ENCODE data around the gene OR13J1.

The OR13J1 gene

GRCh38 chr9:35842020-35842745 is 28.0 kb downstream of the OR13J1 start:
- Histone ChIP-seq H3K4me1 (ENCODE audit: low read length) (peaks cover 42% of the 10 kb centered on the region), H3K27ac (ENCODE audit: low read length) (no peak overlapping the region; the same call in 1 of the 2 replicates), H3K9me3 (ENCODE audit: insufficient read depth, low read length) (no peaks in the 10 kb centered on the region), H3K27me3 (ENCODE audit: low read depth, low read length) (no peaks in the 10 kb centered on the region), H3K4me3 (ENCODE audit: low read length) (peak overlapping the region; percentile 5; the same call in 1 of the 2 replicates), H4K20me1 (ENCODE audit: insufficient read depth, low read length) (no peaks in the 10 kb centered on the region), H3K36me3 (replicated peaks; ENCODE audit: low read depth, low read length) (peaks cover 26% of the 10 kb centered on the region), H2AFZ (ENCODE audit: low read depth, low read length) (no peak overlapping the region), H3K9ac (ENCODE audit: low read length) (peak overlapping the region; percentile 17; the same call in 1 of the 2 replicates), H3K4me2 (ENCODE audit: low read length) (peak overlapping the region; percentile 46), H3K79me2 (ENCODE audit: low read length) (no peaks in the 10 kb centered on the region)
- no peak for TF ChIP-seq CTCF (IDR thresholded peaks at IDR 0.05; ENCODE audit: low read depth, low read length)
- TF ChIP-seq EZH2phosphoT487 (IDR thresholded peaks at IDR 0.05; ENCODE audit: low read depth) = no peak

GRCh38 chr9:35841645-35841900 is 28.6 kb downstream of the OR13J1 start:
- no peak overlapping the region for H3K27ac ChIP-seq (ENCODE audit: low read length)
- no peak overlapping the region for H3K9ac ChIP-seq (ENCODE audit: low read length)
- no peak overlapping the region for H3K4me2 ChIP-seq (ENCODE audit: low read length)
- no peaks in the 10 kb centered on the region for H3K9me3 ChIP-seq (ENCODE audit: insufficient read depth, low read length)
- no peaks in the 10 kb centered on the region for H3K27me3 ChIP-seq (ENCODE audit: low read depth, low read length)
- no peaks in the 10 kb centered on the region for H4K20me1 ChIP-seq (ENCODE audit: insufficient read depth, low read length)
- TF ChIP-seq CTCF (IDR thresholded peaks at IDR 0.05; ENCODE audit: low read depth, low read length) = no peak
- no peak for TF ChIP-seq EZH2phosphoT487 (IDR thresholded peaks at IDR 0.05; ENCODE audit: low read depth)
- peaks cover 23% of the 10 kb centered on the region for H3K36me3 ChIP-seq (replicated peaks; ENCODE audit: low read depth, low read length)
- no peak overlapping the region for H2AFZ ChIP-seq (ENCODE audit: low read depth, low read length)
- no peak overlapping the region for H3K4me3 ChIP-seq (ENCODE audit: low read length)
- no peaks in the 10 kb centered on the region for H3K79me2 ChIP-seq (ENCODE audit: low read length)
- H3K4me1 ChIP-seq (ENCODE audit: low read length) = peaks cover 40% of the 10 kb centered on the region

GRCh38 chr9:35840881-35841644 is 29.1 kb downstream of the OR13J1 start:
- H2AFZ ChIP-seq (ENCODE audit: low read depth, low read length) = no peak overlapping the region
- H3K9me3 ChIP-seq (ENCODE audit: insufficient read depth, low read length) = no peaks in the 10 kb centered on the region
- TF ChIP-seq EZH2phosphoT487 (IDR thresholded peaks at IDR 0.05; ENCODE audit: low read depth) = no peak
- TF ChIP-seq CTCF (IDR thresholded peaks at IDR 0.05; ENCODE audit: low read depth, low read length) = no peak
- H3K4me1 ChIP-seq (ENCODE audit: low read length) = peaks cover 40% of the 10 kb centered on the region
- peaks cover 23% of the 10 kb centered on the region for H3K36me3 ChIP-seq (replicated peaks; ENCODE audit: low read depth, low read length)
- H3K9ac ChIP-seq (ENCODE audit: low read length) = no peak overlapping the region
- H3K79me2 ChIP-seq (ENCODE audit: low read length) = no peaks in the 10 kb centered on the region
- no peak overlapping the region for H3K27ac ChIP-seq (ENCODE audit: low read length)
- no peak overlapping the region for H3K4me2 ChIP-seq (ENCODE audit: low read length)
- no peaks in the 10 kb centered on the region for H4K20me1 ChIP-seq (ENCODE audit: insufficient read depth, low read length)
- H3K4me3 ChIP-seq (ENCODE audit: low read length) = no peak overlapping the region
- H3K27me3 ChIP-seq (ENCODE audit: low read depth, low read length) = no peaks in the 10 kb centered on the region

GRCh38 chr9:35839926-35840325 is 30.3 kb downstream of the OR13J1 start:
- Histone ChIP-seq H3K27me3 (ENCODE audit: low read depth, low read length) (no peaks in the 10 kb centered on the region), H3K36me3 (replicated peaks; ENCODE audit: low read depth, low read length) (peaks cover 28% of the 10 kb centered on the region), H3K9ac (ENCODE audit: low read length) (no peak overlapping the region), H3K4me3 (ENCODE audit: low read length) (no peak overlapping the region), H4K20me1 (ENCODE audit: insufficient read depth, low read length) (no peaks in the 10 kb centered on the region), H2AFZ (ENCODE audit: low read depth, low read length) (no peak overlapping the region), H3K79me2 (ENCODE audit: low read length) (no peaks in the 10 kb centered on the region), H3K27ac (ENCODE audit: low read length) (no peak overlapping the region), H3K9me3 (ENCODE audit: insufficient read depth, low read length) (no peaks in the 10 kb centered on the region), H3K4me1 (ENCODE audit: low read length) (peaks cover 37% of the 10 kb centered on the region), H3K4me2 (ENCODE audit: low read length) (no peak overlapping the region)
- TF ChIP-seq EZH2phosphoT487 (IDR thresholded peaks at IDR 0.05; ENCODE audit: low read depth) (no peak), CTCF (IDR thresholded peaks at IDR 0.05; ENCODE audit: low read depth, low read length) (no peak)

Measured in OCI-LY3 (cell line).